Left lung (tissue), 10 donors: Measurements from ENCODE around the gene PRRX2. TPM values are rescaled to one million over a fixed set of nuclear protein-coding genes. Genes with fewer than 3 reads are reported as not detected.
A peak's percentile ranks its signal among the peaks of the same experiment; 100 is the strongest.
"Not testable (repeated sequence)": the region's sequence is repeated elsewhere in the genome, so short reads cannot be mapped to it uniquely, and the experiment has no call there.

ENCODE experiments used
- ATAC-seq: fragments of 200-7000 bp; cut with Tn5 transposase; one replicate; pipeline ENCODE4 v1.9.1; 2020; ENCODE audit warnings: moderate library complexity
- DNase-seq, 4 donors: peaks; one replicate each; pipeline ENCODE4 v3.0.0-alpha.2; 2013 to 2020
- H3K27ac ChIP-seq, 2 donors: fragments of 200-600 bp; sonication (generic) in 1 of 2; one replicate each; pipeline versions ENCODE4 v1.5.0 to v1.8.0; 2020 to 2021
- H3K27me3 ChIP-seq, 2 donors: fragments of 200-600 bp; sonication (generic) in 1 of 2; one replicate each; pipeline versions ENCODE4 v1.5.0 to v1.8.0; 2020 to 2021
- H3K36me3 ChIP-seq, 2 donors: fragments of 200-600 bp; sonication (generic) in 1 of 2; one replicate each; pipeline versions ENCODE4 v1.5.0 to v1.8.0; 2020 to 2021
- H3K4me1 ChIP-seq, 2 donors: fragments of 200-600 bp; one replicate each; pipeline ENCODE4 v1.8.0; 2021
- H3K4me3 ChIP-seq, 2 donors: fragments of 200-600 bp; sonication (generic) in 1 of 2; one replicate each; pipeline versions ENCODE4 v1.5.0 to v1.8.0; 2020 to 2021; ENCODE audit warnings: mild to moderate bottlenecking in 1 of 2
- H3K9me3 ChIP-seq, 2 donors: fragments of 200-600 bp; sonication (generic) in 1 of 2; one replicate each; pipeline versions ENCODE4 v1.5.0 to v1.8.0; 2020 to 2021
- intact Hi-C, 2 donors: fragments of 100-400 bp; cut with DNase I; formaldehyde crosslinking; loops; one replicate each; pipeline versions ENCODE4 v1.11.2 to v1.14.2; 2022
- polyA plus RNA-seq, 6 donors: library from polyadenylated mRNA; unstranded; fragments of 120-200 nt; gene quantifications; one replicate each; pipeline ENCODE4 v1.2.1, GENCODE V29; 2013; ENCODE audit not compliant: insufficient read length in 6 of 6
- total RNA-seq, 2 donors: library from RNA; stranded (reverse); fragmentation: NEBNext Ultra II Directional; extraction: Animal tissue kit (Norgen Biotek cat#: 25700); gene quantifications; one replicate each; pipeline ENCODE4 v1.2.1, GENCODE V29; 2021
- TF ChIP-seq, protein P1 (sequence below), 2 donors: fragments of 200-600 bp; sonication (generic) in 1 of 2; IDR thresholded peaks; one replicate each; pipeline versions ENCODE4 v1.5.0 to v1.8.0; 2021; ENCODE audit warnings: antibody characterized with exemption in 2 of 2
- donor health status: DM: no; HTN: yes; CAD: no.
- donor health status: DM: no; HTN: no; CAD: no.

PRRX2 gene
- total and polyA plus RNA-seq, 8 donors: 0.56 to 5.6 (median 1.0) TPM

DNA sequence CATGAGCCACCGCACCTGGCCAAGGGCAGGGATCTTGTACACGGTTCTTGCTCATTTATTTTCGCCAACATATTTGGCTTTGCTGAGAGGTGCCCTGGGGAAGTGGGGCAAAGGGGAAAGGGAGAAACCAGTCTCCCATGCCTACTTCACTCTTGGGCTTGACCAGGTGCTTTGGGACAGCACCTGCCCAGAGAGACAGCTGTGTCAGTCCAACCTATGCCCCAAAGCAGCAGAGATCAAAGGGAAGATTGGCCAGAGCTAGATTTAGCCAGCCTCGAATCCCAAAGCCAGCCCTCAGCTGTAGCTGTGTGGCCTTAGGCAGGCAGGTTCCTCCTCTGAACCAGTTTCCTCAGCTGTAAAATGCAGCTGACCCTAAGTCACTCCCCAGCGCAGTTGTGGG, 89.7 kb downstream of the PRRX2 start:
- Histone ChIP-seq H3K9me3 (no peaks in the 10 kb centered on the region), H3K27me3 (peaks cover 0 to 30% of the 10 kb centered on the region in 2 donors), H3K4me3 (no peak overlapping the region), H3K27ac (no peak overlapping the region), H3K36me3 (no peaks in the 10 kb centered on the region), H3K4me1 (peaks cover 4 to 41% of the 10 kb centered on the region in 2 donors)
- ATAC-seq (no peak), DNase-seq (no peak)
- intact Hi-C loops: no loop called here
- TF ChIP-seq, protein P1, sequence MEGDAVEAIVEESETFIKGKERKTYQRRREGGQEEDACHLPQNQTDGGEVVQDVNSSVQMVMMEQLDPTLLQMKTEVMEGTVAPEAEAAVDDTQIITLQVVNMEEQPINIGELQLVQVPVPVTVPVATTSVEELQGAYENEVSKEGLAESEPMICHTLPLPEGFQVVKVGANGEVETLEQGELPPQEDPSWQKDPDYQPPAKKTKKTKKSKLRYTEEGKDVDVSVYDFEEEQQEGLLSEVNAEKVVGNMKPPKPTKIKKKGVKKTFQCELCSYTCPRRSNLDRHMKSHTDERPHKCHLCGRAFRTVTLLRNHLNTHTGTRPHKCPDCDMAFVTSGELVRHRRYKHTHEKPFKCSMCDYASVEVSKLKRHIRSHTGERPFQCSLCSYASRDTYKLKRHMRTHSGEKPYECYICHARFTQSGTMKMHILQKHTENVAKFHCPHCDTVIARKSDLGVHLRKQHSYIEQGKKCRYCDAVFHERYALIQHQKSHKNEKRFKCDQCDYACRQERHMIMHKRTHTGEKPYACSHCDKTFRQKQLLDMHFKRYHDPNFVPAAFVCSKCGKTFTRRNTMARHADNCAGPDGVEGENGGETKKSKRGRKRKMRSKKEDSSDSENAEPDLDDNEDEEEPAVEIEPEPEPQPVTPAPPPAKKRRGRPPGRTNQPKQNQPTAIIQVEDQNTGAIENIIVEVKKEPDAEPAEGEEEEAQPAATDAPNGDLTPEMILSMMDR (IDR thresholded peaks at IDR 0.05): no peak

DNA sequence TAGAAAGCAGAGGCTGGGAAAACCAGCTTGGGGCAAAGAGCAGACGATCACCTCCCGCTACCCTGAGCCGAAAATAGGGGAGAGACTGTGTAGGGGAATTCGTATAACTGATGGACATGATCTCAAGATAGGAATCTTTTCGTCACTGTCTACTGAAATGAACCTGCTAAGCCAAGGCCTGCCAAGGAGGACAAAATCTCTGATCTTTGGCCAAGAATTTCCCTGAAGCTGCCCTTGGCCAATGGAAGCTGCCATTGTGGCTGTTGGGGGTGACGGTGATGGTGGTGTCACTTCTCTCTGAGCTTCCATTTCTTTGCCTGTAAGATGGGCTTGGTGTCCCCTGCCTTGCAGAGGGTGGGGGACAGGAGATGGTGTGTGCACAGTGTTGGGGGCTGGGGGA, 90.7 kb downstream of the PRRX2 start:
- Histone ChIP-seq H3K27ac (no peak overlapping the region), H3K4me3 (no peak overlapping the region), H3K36me3 (no peaks in the 10 kb centered on the region), H3K4me1 (peaks cover 4 to 43% of the 10 kb centered on the region in 2 donors), H3K27me3 (peaks cover 0 to 30% of the 10 kb centered on the region in 2 donors), H3K9me3 (no peaks in the 10 kb centered on the region)
- DNase-seq: no peak
- intact Hi-C loops: no loop called here
- TF ChIP-seq, protein P1 (IDR thresholded peaks at IDR 0.05): no peak
- no peak for ATAC-seq

DNA sequence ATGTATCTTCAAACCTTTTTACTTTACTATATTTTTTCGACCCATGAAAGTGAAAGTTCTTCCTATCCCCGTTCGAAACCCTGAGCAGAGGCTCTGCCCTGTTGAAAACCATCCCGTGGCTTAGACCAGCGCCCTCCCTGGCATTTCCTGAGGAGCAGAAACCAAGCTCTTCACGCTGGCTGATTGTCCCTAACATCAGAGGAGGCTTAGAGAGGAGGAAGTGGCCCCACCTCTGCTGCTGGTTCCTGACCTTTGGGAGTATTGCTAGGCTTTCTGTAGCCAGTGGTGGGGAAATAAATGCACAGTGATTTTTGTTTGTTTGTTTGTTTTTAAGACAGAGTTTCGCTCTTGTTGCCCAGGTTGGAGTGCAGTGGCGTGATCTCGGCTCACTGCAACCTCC, 91.6 kb downstream of the PRRX2 start:
- Histone ChIP-seq H3K36me3 (no peaks in the 10 kb centered on the region), H3K9me3 (no peaks in the 10 kb centered on the region), H3K27me3 (peaks cover 0 to 23% of the 10 kb centered on the region in 2 donors), H3K27ac (no peak overlapping the region), H3K4me1 (peaks cover 4 to 45% of the 10 kb centered on the region in 2 donors), H3K4me3 (no peak overlapping the region)
- TF ChIP-seq, protein P1 (IDR thresholded peaks at IDR 0.05): no peak
- DNase-seq (no peak), ATAC-seq (no peak)
- intact Hi-C loops: no loop called here

DNA sequence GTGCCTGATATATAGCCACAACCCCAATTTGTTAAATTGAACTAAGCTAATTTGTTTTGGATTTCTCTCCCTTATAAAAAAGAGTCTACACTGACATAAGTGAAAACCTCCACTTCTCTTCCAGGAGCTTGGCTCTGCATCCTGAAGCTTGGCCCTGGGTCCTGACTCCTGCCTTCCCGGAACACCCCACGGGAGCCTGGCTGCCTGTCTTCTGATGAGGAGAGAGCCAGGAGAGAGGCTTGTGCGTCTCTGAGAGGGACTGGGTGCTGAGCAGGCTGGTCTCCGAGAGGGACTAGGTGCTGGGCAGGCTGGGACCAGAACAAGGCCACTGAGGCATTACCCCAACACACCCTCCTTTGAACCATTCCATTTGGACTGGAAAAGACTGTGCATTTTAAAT, 93.9 kb downstream of the PRRX2 start:
- no peak for ATAC-seq
- no peak for DNase-seq
- TF ChIP-seq, protein P1 (IDR thresholded peaks at IDR 0.05): no peak
- H3K4me3 ChIP-seq: no peak overlapping the region
- peaks cover 0 to under 1% of the 10 kb centered on the region in 2 donors for H3K27me3 ChIP-seq
- intact Hi-C loops: no loop called here
- no peaks in the 10 kb centered on the region for H3K9me3 ChIP-seq
- no peak overlapping the region for H3K27ac ChIP-seq
- H3K4me1 ChIP-seq: peaks cover 7 to 38% of the 10 kb centered on the region in 2 donors
- H3K36me3 ChIP-seq: no peaks in the 10 kb centered on the region

DNA sequence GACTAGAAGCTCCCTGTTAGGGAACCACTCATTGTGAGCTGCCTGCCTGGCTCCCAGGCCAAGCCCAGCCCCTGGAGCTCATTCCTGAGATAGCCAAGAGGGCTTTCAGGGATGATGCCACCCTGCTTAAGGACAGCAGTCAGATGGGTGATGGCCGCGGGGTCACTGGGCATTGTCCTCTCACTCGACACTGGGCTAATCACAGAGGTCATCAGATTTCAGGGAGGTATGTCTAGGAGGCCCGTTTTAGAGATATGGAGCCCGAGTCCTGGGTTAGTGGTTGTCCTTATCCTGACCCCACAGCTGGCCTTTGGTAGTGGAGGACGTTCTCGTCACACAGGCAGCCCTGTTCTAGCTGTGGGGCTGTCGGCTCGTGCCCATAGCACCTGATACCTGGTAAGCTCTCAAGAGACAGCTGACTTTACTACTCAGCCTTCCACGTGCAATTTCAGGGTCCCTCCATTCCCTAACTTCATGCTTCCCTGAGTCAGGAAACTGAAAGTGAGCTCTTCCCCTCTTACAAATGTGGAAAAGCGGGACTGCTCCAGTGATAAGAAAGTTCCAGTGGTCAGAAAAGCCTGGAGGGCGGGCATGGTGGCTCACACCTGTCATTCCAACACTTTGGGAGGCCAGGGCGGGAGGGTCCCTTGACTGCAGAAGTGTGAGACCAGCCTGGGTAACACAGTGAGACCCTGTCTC, 94.5 kb downstream of the PRRX2 start:
- no peak for ATAC-seq
- intact Hi-C loops: no loop called here

DNA sequence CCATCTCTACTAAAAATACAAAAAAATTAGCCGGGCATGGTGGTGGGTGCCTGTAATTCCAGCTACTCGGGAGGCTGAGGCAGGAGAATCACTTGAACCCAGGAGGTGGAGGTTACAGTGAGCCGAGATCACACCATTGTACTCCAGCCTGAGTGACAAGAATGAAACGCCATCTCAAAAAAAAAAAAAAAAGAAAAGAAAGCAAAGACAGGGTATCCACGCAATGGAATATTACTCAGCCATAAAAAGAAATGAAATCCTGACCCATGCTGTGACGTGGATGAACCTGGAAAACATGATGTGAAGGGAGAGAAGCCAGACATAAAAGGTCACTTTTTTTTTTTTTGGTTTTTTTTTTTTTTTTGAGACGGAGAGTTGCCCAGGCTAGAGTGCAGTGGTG, 95.3 kb downstream of the PRRX2 start:
- Histone ChIP-seq H3K4me1 (peaks cover 7 to 38% of the 10 kb centered on the region in 2 donors), H3K27ac (peak overlapping the region in 1 of 2 donors; percentile 56)
- H3K4me3 ChIP-seq, H3K36me3 ChIP-seq, H3K27me3 ChIP-seq, intact Hi-C loops, H3K9me3 ChIP-seq, DNase-seq, ATAC-seq: not testable (repeated sequence)

More for the DNA sequence above, 94.5 kb downstream of the PRRX2 start:
- Histone ChIP-seq H3K27ac (no peak overlapping the region), H3K27me3 (no peaks in the 10 kb centered on the region), H3K4me3 (no peak overlapping the region), H3K36me3 (no peaks in the 10 kb centered on the region), H3K4me1 (peaks cover 7 to 38% of the 10 kb centered on the region in 2 donors), H3K9me3 (no peaks in the 10 kb centered on the region)
- TF ChIP-seq, protein P1 (IDR thresholded peaks at IDR 0.05): no peak
- no peak for DNase-seq
